SK-N-SH treated with all-trans-retinoic acid at 6 μM for 48 hours (cell line): ENCODE results near the gene DLX5.

ENCODE experiments used
- BACH2 ChIP-seq: fragments of 250-450 bp; sonication (Bioruptor Pico); IDR thresholded peaks from 2 replicates; pipeline ENCODE4 v1.9.0; 2021; ENCODE audit warnings: mild to moderate bottlenecking, borderline replicate concordance
- CREB5 ChIP-seq: fragments of 250-450 bp; sonication (Bioruptor Pico); IDR thresholded peaks from 2 replicates; pipeline ENCODE4 v1.5.1; 2020; ENCODE audit warnings: low read depth, mild to moderate bottlenecking, moderate library complexity
- CSDC2 ChIP-seq: fragments of 250-450 bp; sonication (Bioruptor Pico); IDR thresholded peaks from 2 replicates; pipeline ENCODE4 v1.5.0; 2020; ENCODE audit warnings: mild to moderate bottlenecking, moderate library complexity
- CSRNP3 ChIP-seq: fragments of 250-450 bp; sonication (Bioruptor Pico); IDR thresholded peaks from 2 replicates; pipeline ENCODE4 v1.5.1; 2021; ENCODE audit warnings: mild to moderate bottlenecking, moderate library complexity
- ESRRG ChIP-seq: fragments of 250-450 bp; sonication (Bioruptor Pico); IDR thresholded peaks from 2 replicates; pipeline ENCODE4 v1.6.1; 2021; ENCODE audit warnings: mild to moderate bottlenecking
- GLIS3 ChIP-seq: fragments of 250-450 bp; sonication (Bioruptor Pico); IDR thresholded peaks from 2 replicates; pipeline ENCODE4 v1.5.0; 2020; ENCODE audit warnings: mild to moderate bottlenecking, moderate library complexity
- ISL1 ChIP-seq: fragments of 250-450 bp; sonication (Bioruptor Pico); IDR thresholded peaks from 2 replicates; pipeline ENCODE4 v2.1.2; 2022; ENCODE audit warnings: mild to moderate bottlenecking, moderate library complexity
- OSR1 ChIP-seq: fragments of 250-450 bp; sonication (Bioruptor Pico); IDR thresholded peaks from 2 replicates; pipeline ENCODE4 v1.8.0; 2022; ENCODE audit warnings: moderate library complexity, mild to moderate bottlenecking, inconsistent platforms
- PATZ1 ChIP-seq: fragments of 250-450 bp; sonication (Bioruptor Pico); IDR thresholded peaks from 2 replicates; pipeline ENCODE4 v1.8.0; 2020; ENCODE audit warnings: mild to moderate bottlenecking, moderate library complexity, borderline replicate concordance
- POU6F1 ChIP-seq: fragments of 250-450 bp; sonication (Bioruptor Pico); IDR thresholded peaks from 2 replicates; pipeline ENCODE4 v1.8.0; 2021; ENCODE audit warnings: low read depth, mild to moderate bottlenecking, moderate library complexity, borderline replicate concordance
- RARB ChIP-seq: fragments of 250-450 bp; sonication (Bioruptor Pico); IDR thresholded peaks from 2 replicates; pipeline ENCODE4 v1.8.0; 2021; ENCODE audit warnings: mild to moderate bottlenecking, moderate library complexity
- SNAI2 ChIP-seq: fragments of 250-450 bp; sonication (Bioruptor Pico); IDR thresholded peaks from 2 replicates; pipeline ENCODE4 v1.5.0; 2020; ENCODE audit warnings: mild to moderate bottlenecking, moderate library complexity
- TOX ChIP-seq: fragments of 250-450 bp; sonication (Bioruptor Pico); IDR thresholded peaks from 2 replicates; pipeline ENCODE4 v1.8.0; 2021; ENCODE audit warnings: mild to moderate bottlenecking, moderate library complexity, borderline replicate concordance
- ZFP3 ChIP-seq: fragments of 250-450 bp; sonication (Bioruptor Pico); IDR thresholded peaks from 2 replicates; pipeline ENCODE4 v1.5.0; 2020; ENCODE audit warnings: mild to moderate bottlenecking, moderate library complexity

GRCh38 chr7:97024209-97025129, at the start of gene DLX5:
- TF ChIP-seq ISL1 (CRISPR knock-in tag) (no peak), CSRNP3 (CRISPR knock-in tag) (no peak), RARB (CRISPR knock-in tag) (no peak), OSR1 (CRISPR knock-in tag) (no peak), ZFP3 (no peak), CREB5 (no peak), BACH2 (no peak), ESRRG (CRISPR knock-in tag) (no peak), PATZ1 (CRISPR knock-in tag) (no peak), GLIS3 (CRISPR knock-in tag) (no peak), CSDC2 (CRISPR knock-in tag) (no peak), SNAI2 (CRISPR knock-in tag) (no peak), POU6F1 (CRISPR knock-in tag) (no peak), TOX (CRISPR knock-in tag) (no peak)
